T-helper 2 cell treated with Interferon-gamma antibody and Interleukin-4, amounts not matched to agents 5 μg/mL and 100 μg/mL, for 36 hours (primary cell): ENCODE measurements around the gene ACTR10.
A peak's percentile ranks its signal among the peaks of the same experiment; 100 is the strongest.

Experiments used
- DNase-seq: peaks from one replicate; pipeline ENCODE4 v3.0.0; 2021; ENCODE audit warnings: low spot score
- H3K27ac Mint-ChIP-seq: one replicate; pipeline ENCODE4 v1.8.0; 2021; ENCODE audit warnings: mild to moderate bottlenecking, mixed read lengths
- H3K27me3 Mint-ChIP-seq: one replicate; pipeline ENCODE4 v1.8.0; 2021; ENCODE audit warnings: low read depth, mixed read lengths
- H3K36me3 Mint-ChIP-seq: one replicate; pipeline ENCODE4 v1.8.0; 2021; ENCODE audit warnings: low read depth, mixed read lengths
- H3K4me1 Mint-ChIP-seq: one replicate; pipeline ENCODE4 v1.8.0; 2021; ENCODE audit warnings: low read depth, mixed read lengths
- H3K4me3 Mint-ChIP-seq: one replicate; pipeline ENCODE4 v1.8.0; 2022; ENCODE audit warnings: mild to moderate bottlenecking, moderate library complexity, mixed read lengths
- H3K9me3 Mint-ChIP-seq: one replicate; pipeline ENCODE4 v1.8.0; 2021; ENCODE audit warnings: mixed read lengths

Gene ACTR10

GRCh38 chr14:58193542-58193941 lies 6.4 kb upstream of the ACTR10 start:
- H3K27me3 Mint-ChIP-seq = peaks cover 11% of the 10 kb centered on the region
- H3K4me1 Mint-ChIP-seq = no peaks in the 10 kb centered on the region
- no peak overlapping the region for H3K27ac Mint-ChIP-seq
- H3K36me3 Mint-ChIP-seq = no peaks in the 10 kb centered on the region
- H3K4me3 Mint-ChIP-seq = no peak overlapping the region
- H3K9me3 Mint-ChIP-seq = no peaks in the 10 kb centered on the region
- no peak for DNase-seq

DNA sequence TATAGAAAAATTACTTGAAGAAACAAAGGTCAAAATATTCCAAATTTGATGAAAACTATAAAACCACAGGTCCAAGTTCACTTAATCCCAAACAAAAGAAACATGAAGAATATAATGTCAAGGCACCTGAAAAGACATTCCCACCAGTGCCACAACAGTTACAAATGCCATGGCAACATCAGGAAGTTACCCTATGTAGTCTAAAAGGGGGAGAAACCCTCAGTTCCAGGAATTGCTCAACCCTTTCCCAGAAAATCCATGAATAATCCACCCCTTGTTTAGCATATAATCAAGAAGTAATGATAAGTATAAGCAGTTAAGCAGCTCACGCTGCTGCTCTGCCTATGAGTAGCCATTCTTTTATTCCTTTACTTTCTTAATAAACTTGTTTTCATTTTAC lies 3.8 kb upstream of the ACTR10 start:
- peaks cover 10% of the 10 kb centered on the region for H3K4me1 Mint-ChIP-seq
- no peaks in the 10 kb centered on the region for H3K9me3 Mint-ChIP-seq
- peaks cover 11% of the 10 kb centered on the region for H3K27me3 Mint-ChIP-seq
- H3K36me3 Mint-ChIP-seq = no peaks in the 10 kb centered on the region
- no peak for DNase-seq
- no peak overlapping the region for H3K27ac Mint-ChIP-seq
- H3K4me3 Mint-ChIP-seq = no peak overlapping the region

DNA sequence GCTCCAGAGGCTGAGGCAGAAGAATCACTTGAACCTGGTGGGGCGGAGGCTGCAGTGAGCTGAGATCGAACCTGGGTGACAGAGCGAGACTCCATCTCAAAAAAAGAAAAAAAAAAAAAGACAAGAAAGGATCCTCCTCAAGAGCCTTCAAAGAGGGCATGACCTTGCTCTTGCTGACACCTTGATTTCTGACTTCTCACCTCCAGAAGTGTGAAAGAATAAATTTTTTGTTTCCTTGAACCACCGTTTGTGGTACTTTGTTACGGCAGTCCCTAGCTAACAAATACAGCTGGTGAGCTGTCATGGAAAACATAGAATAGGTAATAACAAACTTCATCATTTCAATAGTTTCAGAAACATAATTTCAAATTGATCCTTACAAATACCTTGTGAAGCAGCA lies 1.9 kb upstream of the ACTR10 start:
- Mint-ChIP-seq H3K27ac (no peak overlapping the region), H3K4me3 (no peak overlapping the region)

DNA sequence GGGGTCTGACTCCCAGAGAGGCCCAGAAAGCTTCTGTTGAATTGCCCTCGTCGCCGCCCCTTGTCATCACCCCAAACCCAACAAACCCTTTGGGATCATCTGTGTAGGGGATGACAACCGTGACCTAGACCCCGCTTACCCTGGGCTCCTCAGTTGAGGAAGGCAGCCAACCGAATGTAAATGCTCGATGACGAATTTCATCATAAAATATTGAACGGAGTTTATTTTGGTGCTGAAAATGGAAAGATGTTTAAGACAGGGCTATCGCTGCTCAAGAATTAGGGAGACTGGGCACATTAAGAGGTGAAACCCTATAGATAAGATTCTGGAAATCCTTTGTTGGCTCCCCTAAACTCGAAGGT lies 512 bp downstream of the ACTR10 start:
- Mint-ChIP-seq H3K27me3 (peaks cover 6% of the 10 kb centered on the region), H3K27ac (peak overlapping the region; percentile 93), H3K4me3 (peak overlapping the region; percentile 89), H3K9me3 (no peaks in the 10 kb centered on the region), H3K36me3 (peaks cover 5% of the 10 kb centered on the region), H3K4me1 (peaks cover 18% of the 10 kb centered on the region)
- no peak for DNase-seq

More for the DNA sequence above, 1.9 kb upstream of the ACTR10 start:
- Mint-ChIP-seq H3K36me3 (peaks cover 3% of the 10 kb centered on the region), H3K4me1 (peaks cover 18% of the 10 kb centered on the region), H3K27me3 (peaks cover 11% of the 10 kb centered on the region), H3K9me3 (no peaks in the 10 kb centered on the region)
- no peak for DNase-seq

DNA sequence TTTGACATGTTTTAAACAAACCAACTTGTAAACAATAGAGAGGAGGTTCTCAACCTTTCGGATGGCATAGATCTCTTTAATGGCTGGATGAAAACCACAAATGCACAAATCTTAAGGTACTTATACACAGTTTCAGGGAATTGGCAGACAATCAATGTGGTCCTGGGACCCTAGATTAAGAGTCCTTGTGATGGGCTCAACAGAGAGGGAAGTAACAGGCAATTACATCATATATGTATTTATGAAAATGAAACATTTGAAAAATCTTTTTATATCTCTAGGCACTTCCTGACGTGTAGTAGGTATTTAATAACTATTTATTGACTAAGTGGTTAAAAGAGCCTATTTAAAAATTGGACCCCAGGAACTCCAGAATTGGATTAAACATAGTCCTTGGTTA lies 897 bp downstream of the ACTR10 start:
- H3K27ac Mint-ChIP-seq = peak overlapping the region; percentile 93
- H3K4me3 Mint-ChIP-seq = peak overlapping the region; percentile 89

GRCh38 chr14:58213176-58213575 lies 13.2 kb downstream of the ACTR10 start:
- no peak overlapping the region for H3K27ac Mint-ChIP-seq
- no peaks in the 10 kb centered on the region for H3K27me3 Mint-ChIP-seq
- H3K9me3 Mint-ChIP-seq = peaks cover 4% of the 10 kb centered on the region
- peaks cover 5% of the 10 kb centered on the region for H3K4me1 Mint-ChIP-seq
- H3K4me3 Mint-ChIP-seq = no peak overlapping the region
- no peak for DNase-seq
- H3K36me3 Mint-ChIP-seq = peaks cover 29% of the 10 kb centered on the region

More for the DNA sequence above, 897 bp downstream of the ACTR10 start:
- Mint-ChIP-seq H3K36me3 (peaks cover 5% of the 10 kb centered on the region), H3K9me3 (no peaks in the 10 kb centered on the region), H3K4me1 (peaks cover 18% of the 10 kb centered on the region), H3K27me3 (peaks cover 3% of the 10 kb centered on the region)
- no peak for DNase-seq

DNA sequence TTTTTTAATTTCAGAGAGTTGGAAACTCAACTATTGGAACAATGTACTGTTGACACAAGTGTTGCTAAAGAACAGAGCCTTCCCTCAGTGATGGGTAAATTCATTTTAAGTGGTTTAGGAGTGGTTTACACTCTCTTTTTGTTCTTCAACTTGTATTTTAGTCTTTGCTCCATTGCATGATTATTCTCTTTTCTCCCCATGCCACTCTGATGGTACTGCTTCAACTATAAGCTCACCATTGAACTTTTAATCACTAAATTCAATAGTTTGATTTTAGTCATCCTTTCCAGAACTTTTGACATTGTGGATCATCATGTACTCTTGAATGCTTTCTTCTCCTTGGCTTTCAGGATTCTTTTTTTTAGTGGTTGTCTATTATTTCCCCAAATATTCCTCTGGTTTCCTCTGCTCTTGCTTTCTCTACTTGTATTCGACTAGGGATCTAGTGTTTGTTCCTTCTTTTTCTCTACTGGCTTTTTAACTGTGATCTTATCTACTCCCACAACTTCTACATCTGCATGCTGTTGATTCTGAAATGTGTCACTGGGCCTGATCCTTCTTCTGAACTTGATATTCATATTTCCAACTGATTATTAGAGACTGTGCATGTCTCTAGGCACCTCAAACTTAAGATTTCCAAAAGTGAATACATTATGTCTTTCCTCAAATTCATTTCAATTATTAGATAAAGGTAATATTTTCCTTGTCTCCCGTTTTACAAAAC lies 15.4 kb downstream of the ACTR10 start:
- peak overlapping the region; percentile 3 for H3K27ac Mint-ChIP-seq
- H3K27me3 Mint-ChIP-seq = no peaks in the 10 kb centered on the region
- no peak overlapping the region for H3K4me3 Mint-ChIP-seq
- peaks cover 4% of the 10 kb centered on the region for H3K9me3 Mint-ChIP-seq
- peaks cover 24% of the 10 kb centered on the region for H3K36me3 Mint-ChIP-seq
- no peak for DNase-seq
- peaks cover 5% of the 10 kb centered on the region for H3K4me1 Mint-ChIP-seq

GRCh38 chr14:58216544-58216943 lies 16.6 kb downstream of the ACTR10 start:
- Mint-ChIP-seq H3K4me1 (peaks cover 5% of the 10 kb centered on the region), H3K27ac (no peak overlapping the region), H3K9me3 (peaks cover 4% of the 10 kb centered on the region), H3K4me3 (no peak overlapping the region), H3K36me3 (peaks cover 22% of the 10 kb centered on the region), H3K27me3 (no peaks in the 10 kb centered on the region)
- DNase-seq = no peak

GRCh38 chr14:58227096-58227819 lies 27.3 kb downstream of the ACTR10 start:
- no peaks in the 10 kb centered on the region for H3K9me3 Mint-ChIP-seq
- H3K27ac Mint-ChIP-seq = no peak overlapping the region
- H3K4me1 Mint-ChIP-seq = no peaks in the 10 kb centered on the region
- H3K4me3 Mint-ChIP-seq = no peak overlapping the region
- H3K27me3 Mint-ChIP-seq = no peaks in the 10 kb centered on the region
- peaks cover 13% of the 10 kb centered on the region for H3K36me3 Mint-ChIP-seq
- DNase-seq = no peak

DNA sequence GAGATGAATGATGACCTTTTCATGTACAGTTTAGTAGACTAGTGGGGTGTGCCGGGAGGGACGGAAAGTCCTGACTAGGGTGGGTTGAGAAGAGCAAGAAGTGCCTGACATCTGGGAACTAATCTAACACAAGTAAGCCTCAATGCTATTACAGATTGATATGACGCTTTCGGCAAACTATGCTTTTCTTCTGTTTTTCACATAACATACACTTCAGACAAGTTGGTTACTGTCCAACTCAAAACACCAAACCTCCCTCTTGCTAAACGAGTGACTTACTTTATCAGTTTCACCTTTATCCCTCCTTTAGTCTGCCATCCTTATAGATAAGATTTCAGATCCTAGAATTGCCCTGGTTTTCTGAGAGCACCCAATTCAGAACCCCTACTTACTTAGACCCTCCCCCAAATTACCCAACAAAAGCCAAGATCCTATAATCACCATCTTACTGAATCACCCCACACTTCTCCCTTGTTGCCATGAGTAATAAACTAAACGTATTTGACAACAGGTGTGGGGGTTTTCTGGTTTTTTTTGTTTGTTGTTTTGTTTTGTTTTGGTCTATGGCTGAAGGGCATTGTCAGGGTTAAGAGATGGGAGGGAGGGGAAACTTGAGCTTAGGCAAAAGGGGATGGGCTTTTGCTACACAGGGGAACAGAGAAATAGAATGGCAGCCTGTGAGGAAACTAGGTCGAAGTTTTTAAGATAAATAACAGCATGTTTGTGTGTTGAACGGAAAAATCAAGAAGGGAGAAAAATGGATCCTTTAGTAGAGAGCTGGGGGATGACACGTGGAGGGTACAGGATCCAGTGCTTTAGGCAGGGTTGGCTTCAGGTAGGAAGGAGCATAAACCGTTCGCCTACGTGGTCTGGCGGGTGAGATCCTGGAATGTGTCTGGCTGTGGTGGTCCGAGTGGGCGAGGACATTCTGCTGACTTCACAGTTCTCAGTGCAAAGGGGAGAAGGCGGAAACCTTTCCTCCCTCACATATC lies 38.6 kb downstream of the ACTR10 start:
- H3K9me3 Mint-ChIP-seq = no peaks in the 10 kb centered on the region
- H3K4me1 Mint-ChIP-seq = peaks cover 14% of the 10 kb centered on the region
- no peak overlapping the region for H3K4me3 Mint-ChIP-seq
- no peak overlapping the region for H3K27ac Mint-ChIP-seq
- peaks cover 3% of the 10 kb centered on the region for H3K36me3 Mint-ChIP-seq
- peaks cover 3% of the 10 kb centered on the region for H3K27me3 Mint-ChIP-seq
- DNase-seq = no peak

GRCh38 chr14:58239244-58240195 lies 39.6 kb downstream of the ACTR10 start:
- peaks cover 20% of the 10 kb centered on the region for H3K4me1 Mint-ChIP-seq
- no peaks in the 10 kb centered on the region for H3K9me3 Mint-ChIP-seq
- no peak overlapping the region for H3K27ac Mint-ChIP-seq
- no peak overlapping the region for H3K4me3 Mint-ChIP-seq
- peak; percentile 68 for DNase-seq
- peaks cover 3% of the 10 kb centered on the region for H3K27me3 Mint-ChIP-seq
- H3K36me3 Mint-ChIP-seq = peaks cover under 1% of the 10 kb centered on the region

- no peaks in the 10 kb centered on the region for H3K9me3 Mint-ChIP-seq
- H3K4me1 Mint-ChIP-seq = peaks cover 36% of the 10 kb centered on the region
- peak overlapping the region; percentile 96 for H3K27ac Mint-ChIP-seq
- H3K27me3 Mint-ChIP-seq = peaks cover 3% of the 10 kb centered on the region
- H3K4me3 Mint-ChIP-seq = peak overlapping the region; percentile 88
- peaks cover 14% of the 10 kb centered on the region for H3K36me3 Mint-ChIP-seq
- no peak for DNase-seq
Measured at GRCh38 chr14:58243790-58244555, 44.0 kb downstream of the ACTR10 start.
